Measurements from ENCODE around the gene FCHSD1. TPM values are rescaled to one million over a fixed set of nuclear protein-coding genes. Genes with fewer than 3 reads are reported as not detected.

FCHSD1 gene
- total RNA-seq, 1 donor from 2014 or later: 38.5 TPM

DNA sequence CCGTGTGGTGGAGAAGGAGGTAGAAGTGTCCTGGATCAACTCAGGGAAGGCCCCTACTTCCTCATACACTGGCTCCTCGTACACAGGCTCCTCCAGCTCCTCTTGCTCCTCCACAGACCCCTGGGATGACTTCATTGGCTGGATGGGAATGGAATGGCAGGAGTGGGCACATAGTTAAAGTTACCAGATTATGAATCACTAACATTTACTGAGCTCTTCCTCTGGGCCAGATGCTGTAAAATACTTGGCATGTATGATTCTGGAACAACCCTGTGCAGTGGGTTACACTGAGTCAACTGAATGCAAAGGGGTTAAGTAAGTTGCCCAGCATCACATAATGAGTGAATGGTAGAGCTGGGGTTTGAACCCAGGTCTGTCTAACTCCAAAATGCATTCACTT is 3.1 kb upstream of the FCHSD1 start:
- Histone ChIP-seq H3K27me3 (ENCODE audit: control insufficient read depth, insufficient read depth, low read length) (no peaks in the 10 kb centered on the region), H3K4me3 (ENCODE audit: low read depth, low read length) (no peak overlapping the region), H3K36me3 (ENCODE audit: control insufficient read depth, insufficient read depth, low read length) (no peaks in the 10 kb centered on the region)
- TF ChIP-seq, protein P1, sequence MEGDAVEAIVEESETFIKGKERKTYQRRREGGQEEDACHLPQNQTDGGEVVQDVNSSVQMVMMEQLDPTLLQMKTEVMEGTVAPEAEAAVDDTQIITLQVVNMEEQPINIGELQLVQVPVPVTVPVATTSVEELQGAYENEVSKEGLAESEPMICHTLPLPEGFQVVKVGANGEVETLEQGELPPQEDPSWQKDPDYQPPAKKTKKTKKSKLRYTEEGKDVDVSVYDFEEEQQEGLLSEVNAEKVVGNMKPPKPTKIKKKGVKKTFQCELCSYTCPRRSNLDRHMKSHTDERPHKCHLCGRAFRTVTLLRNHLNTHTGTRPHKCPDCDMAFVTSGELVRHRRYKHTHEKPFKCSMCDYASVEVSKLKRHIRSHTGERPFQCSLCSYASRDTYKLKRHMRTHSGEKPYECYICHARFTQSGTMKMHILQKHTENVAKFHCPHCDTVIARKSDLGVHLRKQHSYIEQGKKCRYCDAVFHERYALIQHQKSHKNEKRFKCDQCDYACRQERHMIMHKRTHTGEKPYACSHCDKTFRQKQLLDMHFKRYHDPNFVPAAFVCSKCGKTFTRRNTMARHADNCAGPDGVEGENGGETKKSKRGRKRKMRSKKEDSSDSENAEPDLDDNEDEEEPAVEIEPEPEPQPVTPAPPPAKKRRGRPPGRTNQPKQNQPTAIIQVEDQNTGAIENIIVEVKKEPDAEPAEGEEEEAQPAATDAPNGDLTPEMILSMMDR (IDR thresholded peaks at IDR 0.05; ENCODE audit: insufficient read depth, low read length, poor library complexity, severe bottlenecking): no peak
- DNase-seq (ENCODE audit: low read depth): peak; percentile 42

GRCh38 chr5:141651728-141652105 is 499 bp upstream of the FCHSD1 start:
- no peaks in the 10 kb centered on the region for H3K27me3 ChIP-seq (ENCODE audit: control insufficient read depth, insufficient read depth, low read length)
- no peaks in the 10 kb centered on the region for H3K36me3 ChIP-seq (ENCODE audit: control insufficient read depth, insufficient read depth, low read length)
- H3K4me3 ChIP-seq (ENCODE audit: low read depth, low read length): peak overlapping the region; percentile 79
- TF ChIP-seq, protein P1 (IDR thresholded peaks at IDR 0.05; ENCODE audit: insufficient read depth, low read length, poor library complexity, severe bottlenecking): no peak
- DNase-seq (ENCODE audit: low read depth): no peak

DNA sequence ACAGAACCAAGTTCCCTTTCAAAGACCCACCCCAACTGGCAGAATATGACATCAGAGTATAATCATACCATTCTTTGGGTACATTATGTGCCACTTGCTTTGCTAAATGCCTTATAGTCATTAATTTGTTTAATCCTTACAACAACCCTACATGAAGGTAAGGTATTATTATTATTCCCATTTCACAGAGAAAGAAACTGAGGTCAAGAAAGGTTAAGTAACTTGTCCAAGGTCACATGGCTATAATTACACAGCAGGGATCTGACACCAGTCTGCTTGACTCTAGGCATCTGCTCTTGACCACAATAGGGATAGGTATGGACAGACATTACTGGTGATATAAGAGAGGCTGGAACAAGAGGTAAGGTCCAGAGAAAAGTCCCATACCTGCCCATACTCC is 1.2 kb downstream of the FCHSD1 start:
- H3K36me3 ChIP-seq (ENCODE audit: control insufficient read depth, insufficient read depth, low read length): no peaks in the 10 kb centered on the region
- no peaks in the 10 kb centered on the region for H3K27me3 ChIP-seq (ENCODE audit: control insufficient read depth, insufficient read depth, low read length)
- TF ChIP-seq, protein P1 (IDR thresholded peaks at IDR 0.05; ENCODE audit: insufficient read depth, low read length, poor library complexity, severe bottlenecking): no peak
- H3K4me3 ChIP-seq (ENCODE audit: low read depth, low read length): no peak overlapping the region
- DNase-seq (ENCODE audit: low read depth): no peak

DNA sequence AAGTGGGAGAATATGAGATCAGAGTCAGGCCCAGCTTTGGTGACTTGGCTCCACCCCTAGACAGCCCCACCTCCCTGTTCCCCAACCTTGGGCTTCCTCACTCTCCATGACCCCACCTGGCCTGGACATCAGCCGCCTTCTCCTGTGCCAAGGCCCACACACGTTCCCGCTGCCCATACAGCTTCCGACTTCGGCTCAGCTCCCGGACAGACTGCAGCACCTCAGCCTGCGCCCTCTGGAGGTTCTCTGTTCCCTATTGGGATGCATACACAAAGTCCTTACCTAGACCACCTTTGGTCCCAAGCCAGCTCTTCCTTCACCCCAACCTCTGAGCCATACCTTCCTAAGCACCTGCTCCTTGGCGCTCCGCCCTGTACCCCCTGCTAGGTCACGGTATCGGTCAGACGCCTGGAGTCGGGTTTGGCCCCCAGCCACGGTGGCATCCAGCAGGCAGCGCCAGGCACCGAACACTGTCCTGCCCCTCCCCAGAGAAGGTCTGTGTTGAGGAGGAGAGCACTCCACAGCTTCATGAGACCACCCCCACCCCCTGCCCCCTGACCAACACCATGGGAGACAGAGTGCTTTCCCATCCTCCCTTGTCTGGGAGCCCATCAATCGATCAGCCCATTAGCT is 2.0 kb downstream of the FCHSD1 start:
- H3K27me3 ChIP-seq (ENCODE audit: control insufficient read depth, insufficient read depth, low read length): no peaks in the 10 kb centered on the region
- H3K4me3 ChIP-seq (ENCODE audit: low read depth, low read length): no peak overlapping the region
- TF ChIP-seq, protein P1 (IDR thresholded peaks at IDR 0.05; ENCODE audit: insufficient read depth, low read length, poor library complexity, severe bottlenecking): no peak
- DNase-seq (ENCODE audit: low read depth): no peak
- H3K36me3 ChIP-seq (ENCODE audit: control insufficient read depth, insufficient read depth, low read length): no peaks in the 10 kb centered on the region

DNA sequence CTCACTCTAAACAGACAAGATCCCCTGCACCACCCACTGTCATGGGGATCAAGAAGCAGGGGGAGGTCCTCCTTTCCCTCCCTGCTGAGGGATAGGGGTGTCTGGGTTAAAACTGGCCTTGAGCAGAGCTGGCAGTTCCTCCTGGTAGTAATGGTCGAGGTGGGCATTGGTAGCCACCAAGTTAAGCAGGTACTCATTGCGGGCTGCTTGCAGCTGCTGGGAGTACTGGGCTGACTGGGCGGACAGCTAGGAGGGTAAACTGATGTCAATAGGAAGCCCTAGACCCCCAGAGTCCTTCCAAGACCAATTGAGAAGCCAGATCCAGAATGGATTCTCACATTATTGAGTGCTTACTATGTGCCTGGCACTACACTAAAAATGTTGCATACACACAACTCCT is 3.4 kb downstream of the FCHSD1 start:
- Histone ChIP-seq H3K4me3 (ENCODE audit: low read depth, low read length) (no peak overlapping the region), H3K36me3 (ENCODE audit: control insufficient read depth, insufficient read depth, low read length) (no peaks in the 10 kb centered on the region), H3K27me3 (ENCODE audit: control insufficient read depth, insufficient read depth, low read length) (no peaks in the 10 kb centered on the region)
- DNase-seq (ENCODE audit: low read depth): no peak
- TF ChIP-seq, protein P1 (IDR thresholded peaks at IDR 0.05; ENCODE audit: insufficient read depth, low read length, poor library complexity, severe bottlenecking): no peak

DNA sequence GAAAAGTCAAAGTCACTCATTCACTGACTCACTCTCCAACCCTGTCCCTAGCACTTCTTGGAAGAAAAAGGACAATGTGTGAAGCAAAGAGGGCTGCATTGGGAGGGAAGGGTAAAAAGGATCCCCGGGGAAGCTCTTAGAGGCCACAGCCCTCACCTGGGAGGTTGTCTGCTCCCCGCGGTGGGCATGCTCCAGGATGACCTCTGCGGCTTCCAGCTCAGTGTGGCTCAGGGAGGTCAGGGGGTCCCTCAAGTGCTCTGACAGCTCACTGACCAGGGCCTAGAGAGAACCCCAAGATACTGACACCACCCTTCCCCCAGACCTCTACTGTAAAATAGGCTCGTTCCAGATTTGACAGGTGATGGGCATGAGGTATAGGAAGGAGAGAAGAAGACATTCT is 4.0 kb downstream of the FCHSD1 start:
- H3K36me3 ChIP-seq (ENCODE audit: control insufficient read depth, insufficient read depth, low read length): no peaks in the 10 kb centered on the region
- H3K4me3 ChIP-seq (ENCODE audit: low read depth, low read length): no peak overlapping the region
- no peaks in the 10 kb centered on the region for H3K27me3 ChIP-seq (ENCODE audit: control insufficient read depth, insufficient read depth, low read length)
- DNase-seq (ENCODE audit: low read depth): no peak
- TF ChIP-seq, protein P1 (IDR thresholded peaks at IDR 0.05; ENCODE audit: insufficient read depth, low read length, poor library complexity, severe bottlenecking): no peak
